Chondrocyte (in vitro differentiated cells): ENCODE results near the gene PDE2A. TPM values are rescaled to one million over a fixed set of nuclear protein-coding genes. Genes with fewer than 3 reads are reported as not detected.

Experiments used
- DNase-seq: peaks from one replicate; pipeline ENCODE4 v3.0.0; 2021; ENCODE audit warnings: mixed read lengths, low spot score
- H3K27ac Mint-ChIP-seq: one replicate; pipeline ENCODE4 v1.8.0; 2021; ENCODE audit warnings: mild to moderate bottlenecking, moderate library complexity, mixed read lengths; ENCODE audit not compliant: unreplicated experiment
- H3K27me3 Mint-ChIP-seq: 2 replicates; pipeline ENCODE4 v1.8.0; 2021; ENCODE audit warnings: low read depth, mixed read lengths
- H3K36me3 Mint-ChIP-seq: 2 replicates; pipeline ENCODE4 v1.8.0; 2021; ENCODE audit warnings: low read depth, mixed read lengths
- H3K4me1 Mint-ChIP-seq: 2 replicates; pipeline ENCODE4 v1.8.0; 2021; ENCODE audit warnings: low read depth, mild to moderate bottlenecking, mixed read lengths
- H3K4me3 Mint-ChIP-seq: one replicate; pipeline ENCODE4 v1.8.0; 2021; ENCODE audit warnings: mild to moderate bottlenecking, moderate library complexity, mixed read lengths; ENCODE audit not compliant: unreplicated experiment
- H3K9me3 Mint-ChIP-seq: 2 replicates; pipeline ENCODE4 v1.8.0; 2021; ENCODE audit warnings: low read depth, mixed read lengths
- CTCF ChIP-seq: fragments of 200-600 bp; sonication (generic); IDR thresholded peaks from 2 replicates; pipeline ENCODE4 v1.5.0; 2021; ENCODE audit warnings: antibody characterized with exemption, mild to moderate bottlenecking, moderate library complexity
- total RNA-seq: library from RNA; stranded (reverse); gene quantifications from 3 replicates; pipeline ENCODE4 v1.2.1, GENCODE V29; 2021

Gene PDE2A
- total RNA-seq, 1 donor from 2014 or later = not detected

- H3K4me3 Mint-ChIP-seq = no peak overlapping the region
- no peaks in the 10 kb centered on the region for H3K9me3 Mint-ChIP-seq
- no peak overlapping the region for H3K27ac Mint-ChIP-seq
- H3K36me3 Mint-ChIP-seq = no peaks in the 10 kb centered on the region
- no peak for DNase-seq
- H3K27me3 Mint-ChIP-seq = peaks cover 14% of the 10 kb centered on the region
- TF ChIP-seq CTCF = no peak
- peaks cover 6% of the 10 kb centered on the region for H3K4me1 Mint-ChIP-seq
Observed at GRCh38 chr11:72648384-72649136, 25.7 kb downstream of the PDE2A start.

GRCh38 chr11:72647882-72648281 is 26.3 kb downstream of the PDE2A start:
- no peak for TF ChIP-seq CTCF
- H3K9me3 Mint-ChIP-seq = no peaks in the 10 kb centered on the region
- DNase-seq = no peak
- H3K36me3 Mint-ChIP-seq = no peaks in the 10 kb centered on the region
- H3K27me3 Mint-ChIP-seq = peaks cover 8% of the 10 kb centered on the region
- H3K27ac Mint-ChIP-seq = no peak overlapping the region
- H3K4me1 Mint-ChIP-seq = peaks cover 8% of the 10 kb centered on the region
- no peak overlapping the region for H3K4me3 Mint-ChIP-seq

DNA sequence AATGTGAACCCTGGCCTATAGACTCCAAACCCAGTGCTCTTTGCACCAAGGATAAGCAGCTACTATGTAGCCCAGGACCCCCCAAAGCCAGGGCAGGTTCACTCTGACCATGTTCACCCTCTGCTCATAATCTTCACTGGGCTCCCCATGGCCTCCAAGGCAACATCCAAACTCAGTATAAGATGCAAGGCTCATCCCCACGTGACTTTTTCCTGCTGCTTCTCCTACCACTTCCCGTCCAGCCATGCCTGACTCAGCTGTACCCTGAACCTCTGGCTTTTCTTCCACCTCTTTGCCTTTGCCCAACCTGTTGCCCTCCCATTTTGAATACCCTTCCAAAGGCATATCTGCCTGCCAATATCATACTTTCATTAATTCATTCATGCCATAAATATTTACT is 27.8 kb downstream of the PDE2A start:
- H3K27ac Mint-ChIP-seq = no peak overlapping the region
- H3K27me3 Mint-ChIP-seq = peaks cover 4% of the 10 kb centered on the region
- no peaks in the 10 kb centered on the region for H3K9me3 Mint-ChIP-seq
- no peak overlapping the region for H3K4me3 Mint-ChIP-seq
- H3K36me3 Mint-ChIP-seq = no peaks in the 10 kb centered on the region
- TF ChIP-seq CTCF = no peak
- peaks cover 11% of the 10 kb centered on the region for H3K4me1 Mint-ChIP-seq
- no peak for DNase-seq

GRCh38 chr11:72646024-72646423 is 28.2 kb downstream of the PDE2A start:
- no peak for DNase-seq
- no peaks in the 10 kb centered on the region for H3K36me3 Mint-ChIP-seq
- H3K9me3 Mint-ChIP-seq = no peaks in the 10 kb centered on the region
- peaks cover 4% of the 10 kb centered on the region for H3K27me3 Mint-ChIP-seq
- no peak overlapping the region for H3K4me3 Mint-ChIP-seq
- no peak for TF ChIP-seq CTCF
- H3K27ac Mint-ChIP-seq = no peak overlapping the region
- peaks cover 12% of the 10 kb centered on the region for H3K4me1 Mint-ChIP-seq

DNA sequence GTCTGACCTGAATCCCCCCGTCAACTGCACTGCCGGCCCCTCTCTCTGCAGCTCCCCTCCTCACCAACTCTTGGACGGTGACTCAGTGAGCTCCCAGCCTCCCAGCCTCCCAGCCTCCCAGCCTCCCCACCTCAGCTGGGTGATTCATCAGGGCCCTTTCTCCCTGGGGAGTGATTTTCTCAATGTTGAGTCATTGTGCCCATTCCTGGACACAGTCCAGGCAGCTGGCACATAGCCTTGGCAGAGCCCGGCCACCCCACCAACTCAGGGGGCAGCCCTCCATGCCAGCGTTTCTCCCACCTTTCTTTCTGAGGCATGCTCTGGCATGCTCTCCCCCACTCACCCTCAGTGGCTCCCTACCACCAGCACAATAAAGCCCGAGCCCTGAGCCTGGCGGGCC is 30.7 kb downstream of the PDE2A start:
- no peak for DNase-seq
- H3K27ac Mint-ChIP-seq = no peak overlapping the region
- H3K4me3 Mint-ChIP-seq = peak overlapping the region; percentile 34
- H3K36me3 Mint-ChIP-seq = no peaks in the 10 kb centered on the region
- H3K4me1 Mint-ChIP-seq = peaks cover 12% of the 10 kb centered on the region
- H3K9me3 Mint-ChIP-seq = no peaks in the 10 kb centered on the region
- no peak for TF ChIP-seq CTCF
- peaks cover 1% of the 10 kb centered on the region for H3K27me3 Mint-ChIP-seq
